Epithelial cell of prostate (primary cell): ENCODE results near the gene TPST1.
"Not testable (repeated sequence)": the region's sequence is repeated elsewhere in the genome, so short reads cannot be mapped to it uniquely, and the experiment has no call there.

ENCODE experiments used
- DNase-seq: peaks from one replicate; pipeline ENCODE4 v3.0.0-alpha.2; 2011; ENCODE audit warnings: low read depth, low spot score
- H3K27ac ChIP-seq: fragments of 450-650 bp; 2 replicates; pipeline ENCODE4 v1.5.1; 2017; ENCODE audit warnings: mild to moderate bottlenecking

The TPST1 gene

GRCh38 chr7:66371096-66371824 lies 166.1 kb downstream of the TPST1 start:
- DNase-seq = no peak
- no peak overlapping the region for H3K27ac ChIP-seq

GRCh38 chr7:66374141-66374840 lies 169.2 kb downstream of the TPST1 start:
- not testable (repeated sequence) for DNase-seq, H3K27ac ChIP-seq

- no peak for DNase-seq
- no peak overlapping the region for H3K27ac ChIP-seq
Measured at GRCh38 chr7:66376264-66376945, 171.3 kb downstream of the TPST1 start.

- H3K27ac ChIP-seq = no peak overlapping the region
- DNase-seq = no peak
Measured at GRCh38 chr7:66377045-66377444, 171.9 kb downstream of the TPST1 start.

GRCh38 chr7:66377714-66378113 lies 172.6 kb downstream of the TPST1 start:
- H3K27ac ChIP-seq = no peak overlapping the region
- DNase-seq = no peak

- H3K27ac ChIP-seq = peak overlapping the region; percentile 93
- DNase-seq = no peak
Measured at GRCh38 chr7:66379542-66380160, 174.5 kb downstream of the TPST1 start.

- DNase-seq = no peak
- H3K27ac ChIP-seq = peak overlapping the region; percentile 93
Measured at GRCh38 chr7:66380272-66380888, 175.2 kb downstream of the TPST1 start.

- H3K27ac ChIP-seq, DNase-seq: not testable (repeated sequence)
Measured at GRCh38 chr7:66382182-66382923, 177.2 kb downstream of the TPST1 start.

GRCh38 chr7:66385191-66385905 lies 180.2 kb downstream of the TPST1 start:
- not testable (repeated sequence) for H3K27ac ChIP-seq, DNase-seq

GRCh38 chr7:66395128-66395571 lies 190.0 kb downstream of the TPST1 start:
- DNase-seq = not testable (repeated sequence)
- peak overlapping the region; percentile 66 for H3K27ac ChIP-seq

GRCh38 chr7:66396052-66396451 lies 190.9 kb downstream of the TPST1 start:
- H3K27ac ChIP-seq = peak overlapping the region; percentile 66
- not testable (repeated sequence) for DNase-seq

- not testable (repeated sequence) for H3K27ac ChIP-seq, DNase-seq
Measured at GRCh38 chr7:66398841-66399240, 193.7 kb downstream of the TPST1 start.

GRCh38 chr7:66399566-66399965 lies 194.4 kb downstream of the TPST1 start:
- no peak overlapping the region for H3K27ac ChIP-seq
- no peak for DNase-seq

- H3K27ac ChIP-seq = no peak overlapping the region
Measured at GRCh38 chr7:66400400-66400799, 195.3 kb downstream of the TPST1 start.

GRCh38 chr7:66401126-66401525 lies 196.0 kb downstream of the TPST1 start:
- not testable (repeated sequence) for H3K27ac ChIP-seq, DNase-seq

More at GRCh38 chr7:66400400-66400799, 195.3 kb downstream of the TPST1 start:
- no peak for DNase-seq

- not testable (repeated sequence) for H3K27ac ChIP-seq, DNase-seq
Measured at GRCh38 chr7:66401932-66402331, 196.8 kb downstream of the TPST1 start.

- DNase-seq = no peak
- H3K27ac ChIP-seq = no peak overlapping the region
Measured at GRCh38 chr7:66403564-66403963, 198.4 kb downstream of the TPST1 start.

GRCh38 chr7:66409493-66409892 lies 204.4 kb downstream of the TPST1 start:
- DNase-seq = peak; percentile 46
- H3K27ac ChIP-seq = peak overlapping the region; percentile 44
